Calu3 (cell line): ENCODE measurements around the gene PMAIP1. TPM values are rescaled to one million over a fixed set of nuclear protein-coding genes. Genes with fewer than 3 reads are reported as not detected.

Experiments used
- BruUV-seq: library from RNA; stranded (reverse); fragments of 400-500 nt; replicated peaks from 2 replicates; lab custom pipeline; 2021; lab: Mats Ljungman, UMichigan
- CTCF ChIA-PET: fragments of 300-600 bp; sonication (Branson Sonifier 250); formaldehyde crosslinking; loops from one replicate; lab custom pipeline; 2022; ENCODE audit warnings: antibody characterized with exemption; lab: Charles Lee
- DNase-seq: peaks from one replicate; pipeline ENCODE4 v3.0.0; 2022
- H3K27ac Mint-ChIP-seq: one replicate; pipeline ENCODE4 v1.8.0; 2022; ENCODE audit warnings: mixed read lengths; ENCODE audit not compliant: unreplicated experiment
- H3K27me3 Mint-ChIP-seq: one replicate; pipeline ENCODE4 v1.8.0; 2022; ENCODE audit warnings: mixed read lengths; ENCODE audit not compliant: unreplicated experiment
- H3K36me3 Mint-ChIP-seq: one replicate; pipeline ENCODE4 v1.8.0; 2022; ENCODE audit warnings: mild to moderate bottlenecking, moderate library complexity, mixed read lengths; ENCODE audit not compliant: insufficient read depth, unreplicated experiment
- H3K4me1 Mint-ChIP-seq: one replicate; pipeline ENCODE4 v1.8.0; 2022; ENCODE audit warnings: mild to moderate bottlenecking, low read depth, mixed read lengths; ENCODE audit not compliant: unreplicated experiment
- H3K4me3 Mint-ChIP-seq: one replicate; pipeline ENCODE4 v1.8.0; 2022; ENCODE audit warnings: mild to moderate bottlenecking, low read depth, moderate library complexity, mixed read lengths; ENCODE audit not compliant: unreplicated experiment
- H3K9me3 Mint-ChIP-seq: one replicate; pipeline ENCODE4 v1.8.0; 2022; ENCODE audit warnings: low read depth, mixed read lengths; ENCODE audit not compliant: unreplicated experiment
- CTCF ChIP-seq: fragments of 200-600 bp; IDR thresholded peaks from one replicate; pipeline ENCODE4 v1.8.0; 2022; ENCODE audit warnings: antibody characterized with exemption; ENCODE audit not compliant: unreplicated experiment
- intact Hi-C: fragments of 100-400 bp; cut with micrococcal nuclease; formaldehyde crosslinking; loops from one replicate; pipeline ENCODE4 v1.10.0; 2022; ENCODE audit not compliant: unreplicated experiment
- total RNA-seq: library from RNA; stranded (reverse); gene quantifications from 2 replicates; pipeline ENCODE4 v1.2.3, GENCODE V29; 2022

PMAIP1 gene
- total RNA-seq, 1 experiment from 2014 or later = 56.1 TPM

GRCh38 chr18:59945544-59945943, 45.7 kb downstream of the PMAIP1 start:
- intact Hi-C loops = no loop called here
- H3K9me3 Mint-ChIP-seq = no peaks in the 10 kb centered on the region

DNA sequence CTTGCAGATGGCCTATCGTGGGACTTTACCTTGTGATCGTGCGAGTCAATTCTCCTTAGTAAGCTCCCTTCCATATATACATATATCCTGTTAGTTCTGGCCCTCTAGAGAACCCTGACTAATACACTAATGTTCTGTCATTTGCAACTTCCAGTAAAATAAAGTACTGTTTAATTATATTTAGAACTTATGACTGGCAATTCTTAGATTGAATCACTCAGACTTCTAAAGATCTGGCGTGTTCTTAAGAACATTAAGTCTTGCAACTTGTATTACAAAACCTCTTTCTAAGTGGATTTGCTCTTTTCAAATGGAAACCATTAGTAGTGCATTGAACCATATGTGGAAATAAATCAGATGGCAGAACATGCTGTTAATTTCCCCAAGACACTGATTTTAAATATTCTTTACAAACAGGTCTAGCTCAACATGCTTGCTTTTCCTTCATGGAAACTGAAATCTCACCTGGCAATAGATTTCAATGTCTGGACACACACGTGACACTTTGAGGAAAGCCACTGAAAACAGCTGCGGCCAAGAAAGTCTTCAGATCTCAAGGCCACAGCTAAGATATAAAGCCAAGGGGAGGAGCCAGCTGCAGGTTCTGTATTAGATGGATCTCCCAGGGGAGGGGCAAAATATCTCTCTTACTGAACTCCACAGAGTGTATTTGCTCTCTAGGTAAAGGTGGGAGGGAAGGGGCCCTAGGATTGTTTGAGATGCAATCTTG, 50.6 kb downstream of the PMAIP1 start:
- TF ChIP-seq CTCF = no peak
- H3K9me3 Mint-ChIP-seq = no peaks in the 10 kb centered on the region
- no peak overlapping the region for H3K27ac Mint-ChIP-seq
- BruUV-seq = no TSS peak
- DNase-seq = no peak
- peaks cover 47% of the 10 kb centered on the region for H3K4me1 Mint-ChIP-seq
- H3K4me3 Mint-ChIP-seq = no peak overlapping the region
- H3K27me3 Mint-ChIP-seq = no peaks in the 10 kb centered on the region
- H3K36me3 Mint-ChIP-seq = peaks cover 10% of the 10 kb centered on the region
- intact Hi-C loops = no loop called here
- CTCF ChIA-PET = interaction anchor here (0.6 to 1.4 kb wide), 4 partner anchors 23 to 490 kb away, joined by 3 to 4 read pairs (median 3); no protein-coding TSS in a partner anchor

More at GRCh38 chr18:59945544-59945943, 45.7 kb downstream of the PMAIP1 start:
- Mint-ChIP-seq H3K4me1 (peaks cover 17% of the 10 kb centered on the region), H3K27ac (no peak overlapping the region), H3K27me3 (no peaks in the 10 kb centered on the region), H3K4me3 (no peak overlapping the region), H3K36me3 (no peaks in the 10 kb centered on the region)
- no peak for TF ChIP-seq CTCF
- BruUV-seq = no TSS peak
- CTCF ChIA-PET = no interaction called here
- DNase-seq = no peak

DNA sequence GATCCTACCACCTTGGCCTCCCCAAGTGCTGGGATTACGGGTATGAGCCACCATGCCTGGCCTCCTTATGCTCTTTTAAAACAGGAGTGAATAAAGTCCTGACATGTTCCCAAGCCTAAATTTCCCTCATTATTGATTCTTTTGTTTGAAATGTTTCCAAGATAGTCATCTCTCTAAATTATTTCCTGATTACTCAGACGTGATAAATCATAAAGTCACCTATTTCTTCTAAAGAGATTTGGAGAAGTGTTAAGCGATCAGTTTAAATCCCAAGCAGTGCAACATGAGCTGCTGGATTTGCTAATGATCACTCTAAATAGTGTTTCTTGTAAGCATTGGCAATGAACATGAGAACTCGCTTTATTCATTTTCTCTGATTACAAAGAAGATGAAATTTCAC, 51.8 kb downstream of the PMAIP1 start:
- no TSS peak for BruUV-seq

More for the DNA sequence above, 51.8 kb downstream of the PMAIP1 start:
- no peaks in the 10 kb centered on the region for H3K9me3 Mint-ChIP-seq
- H3K4me1 Mint-ChIP-seq = peaks cover 47% of the 10 kb centered on the region
- intact Hi-C loops = loop anchor here (1.0 kb wide), 1 partner anchor 112 kb away; no protein-coding TSS in a partner anchor
- no peak overlapping the region for H3K4me3 Mint-ChIP-seq
- TF ChIP-seq CTCF = no peak
- CTCF ChIA-PET = interaction anchor here (0.6 to 1.9 kb wide), 2 partner anchors 32 to 69 kb away, joined by 4 to 9 read pairs; no protein-coding TSS in a partner anchor
- DNase-seq = no peak
- H3K27ac Mint-ChIP-seq = peak overlapping the region; percentile 53
- peaks cover 10% of the 10 kb centered on the region for H3K36me3 Mint-ChIP-seq
- H3K27me3 Mint-ChIP-seq = no peaks in the 10 kb centered on the region
